ENCODE data around the gene GPHA2.

Gene GPHA2

DNA sequence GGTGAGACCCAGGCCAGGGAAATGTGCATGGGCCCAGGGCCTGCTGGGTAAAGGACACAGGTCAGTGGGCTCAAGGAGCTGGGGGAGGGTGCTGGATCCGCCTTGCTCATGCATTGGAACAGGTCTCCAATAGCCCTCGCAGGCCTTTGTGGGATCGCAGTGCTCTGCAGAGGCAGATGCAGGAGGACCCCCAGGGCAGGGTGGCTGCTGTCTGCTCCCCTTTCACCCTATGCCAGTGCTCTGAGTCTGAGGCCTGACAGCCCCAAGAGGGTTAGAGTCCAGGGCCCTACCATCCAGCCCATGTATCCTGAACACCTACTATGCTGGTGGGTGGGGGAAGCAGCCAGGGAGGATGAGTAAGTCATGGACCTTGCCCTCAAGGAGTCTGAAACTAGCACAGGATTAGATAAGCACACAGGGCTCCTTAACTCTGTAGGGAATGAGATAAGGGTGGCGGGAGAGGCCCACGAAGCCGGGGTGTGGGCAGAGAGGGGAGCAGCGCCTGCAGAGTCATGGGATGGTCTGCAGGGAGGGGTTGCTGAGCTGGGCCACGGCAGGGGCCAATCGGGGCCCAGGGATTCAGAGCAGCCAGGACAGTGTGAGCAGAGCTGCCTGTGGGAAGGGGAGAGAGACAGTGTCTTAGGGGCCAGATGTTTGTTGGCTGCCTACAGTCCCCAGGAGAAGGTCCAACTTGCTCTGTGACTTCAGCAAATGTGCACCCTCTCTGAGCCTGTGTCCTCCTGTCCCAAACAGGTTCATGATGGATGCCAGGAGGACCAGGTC lies 46.8 kb downstream of the GPHA2 start:
- no peak for ATAC-seq

DNA sequence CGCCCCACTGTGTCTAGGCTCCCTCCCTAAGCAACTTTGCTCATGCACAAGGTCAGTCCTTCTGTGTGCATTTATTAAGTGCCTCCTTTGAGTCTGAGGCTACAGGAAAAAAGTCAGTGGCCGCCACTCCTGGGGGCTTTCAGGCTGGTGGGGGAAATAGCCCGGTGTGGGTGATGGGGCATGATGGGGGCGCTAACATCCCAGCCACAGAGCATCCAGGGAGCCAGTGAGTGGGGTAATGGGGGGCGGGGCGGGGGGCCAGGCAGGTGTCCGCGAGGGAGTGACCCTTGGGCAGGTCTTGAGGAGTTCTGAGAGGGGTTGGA lies 47.3 kb downstream of the GPHA2 start:
- ATAC-seq, result no peak

DNA sequence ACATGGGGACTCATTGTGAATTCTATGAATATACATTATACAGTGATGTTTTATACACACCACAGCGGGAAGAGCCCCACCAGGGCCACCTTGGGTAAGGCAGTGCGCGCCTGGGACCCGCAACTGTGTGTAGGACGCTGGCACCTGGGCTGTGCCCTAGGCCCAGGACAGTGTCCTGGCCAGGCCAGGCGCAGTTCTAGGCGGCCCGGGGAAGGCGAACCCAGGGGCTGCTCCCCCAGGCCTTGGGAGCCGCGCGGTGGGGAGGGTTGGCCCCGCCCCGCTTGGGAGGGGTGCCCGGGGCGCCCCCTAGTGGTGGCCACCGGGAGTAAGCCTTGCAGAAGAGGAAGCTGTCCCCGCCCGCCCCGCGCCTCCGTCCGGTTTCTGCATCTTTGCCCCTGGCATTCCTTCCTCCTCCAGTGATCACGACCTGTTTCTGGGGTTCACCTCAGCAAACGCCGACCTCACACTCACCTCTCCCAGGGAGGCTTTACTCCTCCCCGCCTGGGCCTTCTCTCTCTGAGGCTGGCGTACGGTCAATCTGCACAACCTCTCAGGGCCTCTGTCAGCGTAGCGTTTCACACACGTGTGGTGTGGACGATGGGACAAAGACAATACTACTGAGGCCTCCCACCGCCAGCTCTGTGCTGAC lies 47.8 kb downstream of the GPHA2 start:
- peak; percentile 79 to 82 for ATAC-seq

GRCh38 chr11:64887234-64887756 lies 48.4 kb downstream of the GPHA2 start:
- ATAC-seq, result no peak

DNA sequence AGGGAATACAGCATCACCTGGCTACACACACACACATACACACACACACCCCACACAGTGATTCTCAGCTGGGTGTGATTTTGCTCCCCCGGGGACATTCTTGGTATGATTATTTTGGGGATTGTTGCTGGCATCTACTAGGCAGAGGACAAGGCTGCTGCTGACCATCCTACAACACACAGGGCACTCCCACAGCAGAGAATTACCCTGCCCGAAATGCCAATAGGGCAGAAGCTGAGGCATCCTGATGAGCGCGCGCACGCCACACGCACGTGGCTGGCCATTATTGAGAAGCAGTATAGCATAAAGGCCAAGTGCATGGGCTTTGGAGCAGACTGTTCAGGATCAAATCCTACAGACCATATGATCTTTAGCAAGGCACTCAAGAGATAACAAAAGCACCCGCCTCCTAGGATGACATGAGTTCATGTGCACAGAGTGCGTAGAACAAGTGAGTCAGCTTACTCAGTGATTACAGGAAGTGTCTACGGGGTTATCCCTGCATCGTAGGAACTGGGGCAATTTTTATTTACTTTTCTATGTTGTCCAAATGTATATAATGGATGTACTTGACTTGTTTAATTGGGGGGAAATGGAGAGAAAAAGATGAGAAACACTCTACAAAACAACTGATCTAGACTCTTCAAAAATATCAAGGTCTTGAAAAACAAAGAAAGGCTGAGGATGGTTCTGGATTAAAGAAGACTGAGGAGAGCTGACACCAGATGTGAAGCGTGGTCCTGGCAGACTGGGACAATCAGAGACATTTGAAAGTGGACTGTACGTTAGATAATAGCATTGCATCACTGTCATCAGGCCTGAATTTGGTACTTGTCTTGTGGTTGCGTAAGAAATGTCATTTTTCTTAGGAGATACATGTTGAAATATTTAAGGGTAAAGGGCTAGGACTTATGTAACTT lies 50.1 kb downstream of the GPHA2 start:
- ATAC-seq, result peak; percentile 87 to 92

All from activated CD4-positive, CD25-positive, alpha-beta regulatory T cell treated with anti-CD3 and anti-CD28 coated beads, Interleukin-2, amount 50 U/mL, for 24 hours (primary cell).